Activated CD8-positive, alpha-beta memory T cell treated with anti-CD3 and anti-CD28 coated beads for 1 hour (primary cell): Measurements from ENCODE around the gene KANSL1.
"Not testable (repeated sequence)": the region's sequence is repeated elsewhere in the genome, so short reads cannot be mapped to it uniquely, and the experiment has no call there.

Experiments
- DNase-seq, 2 donors: peaks; one replicate each; pipeline ENCODE4 v3.0.0-alpha.2; 2020; ENCODE audit warnings: low read depth in 1 of 2; ENCODE audit errors: extremely low read depth in 1 of 2

KANSL1 gene

GRCh38 chr17:46087871-46088270, 105.4 kb downstream of the KANSL1 start:
- DNase-seq: not testable (repeated sequence)

GRCh38 chr17:46086821-46087220, 106.4 kb downstream of the KANSL1 start:
- DNase-seq: no peak

GRCh38 chr17:46085522-46085921, 107.7 kb downstream of the KANSL1 start:
- DNase-seq: no peak

GRCh38 chr17:46082257-46082656, 111.0 kb downstream of the KANSL1 start:
- no peak for DNase-seq

GRCh38 chr17:46081018-46081320, 112.3 kb downstream of the KANSL1 start:
- no peak for DNase-seq

- no peak for DNase-seq
Observed at GRCh38 chr17:46080118-46081017, 112.9 kb downstream of the KANSL1 start.

GRCh38 chr17:46078675-46079074, 114.6 kb downstream of the KANSL1 start:
- DNase-seq: no peak

GRCh38 chr17:46074540-46074939, 118.7 kb downstream of the KANSL1 start:
- no peak for DNase-seq

GRCh38 chr17:46072998-46073397, 120.2 kb downstream of the KANSL1 start:
- no peak for DNase-seq

GRCh38 chr17:46071796-46072195, 121.4 kb downstream of the KANSL1 start:
- no peak for DNase-seq

- DNase-seq: no peak
Observed at GRCh38 chr17:46064460-46064859, 128.8 kb downstream of the KANSL1 start.

- no peak for DNase-seq
Observed at GRCh38 chr17:46063241-46063640, 130.0 kb downstream of the KANSL1 start.

- no peak for DNase-seq
Observed at GRCh38 chr17:46061435-46061834, 131.8 kb downstream of the KANSL1 start.

- no peak for DNase-seq
Observed at GRCh38 chr17:46060461-46060860, 132.8 kb downstream of the KANSL1 start.

GRCh38 chr17:46059486-46059885, 133.7 kb downstream of the KANSL1 start:
- DNase-seq: no peak

- no peak for DNase-seq
Observed at GRCh38 chr17:46057366-46057765, 135.9 kb downstream of the KANSL1 start.

GRCh38 chr17:46056800-46057304, 136.4 kb downstream of the KANSL1 start:
- DNase-seq: no peak

- no peak for DNase-seq
Observed at GRCh38 chr17:46053911-46054534, 139.2 kb downstream of the KANSL1 start.

GRCh38 chr17:46049656-46050055, 143.6 kb downstream of the KANSL1 start:
- DNase-seq: no peak

GRCh38 chr17:46047856-46048255, 145.4 kb downstream of the KANSL1 start:
- DNase-seq: no peak

- no peak for DNase-seq
Observed at GRCh38 chr17:46047398-46047797, 145.8 kb downstream of the KANSL1 start.

GRCh38 chr17:46046957-46047356, 146.3 kb downstream of the KANSL1 start:
- DNase-seq: no peak
